DOHH2 (cell line): ENCODE data around the gene GIMAP1.

ENCODE experiments used
- H3F3A ChIP-seq: fragments of 200-600 bp; sonication (generic), shearing (Covaris generic); 2 replicates; pipeline ENCODE4 v1.6.0; 2016; ENCODE audit warnings: antibody characterized with exemption, mild to moderate bottlenecking; ENCODE audit not compliant: control insufficient read depth, insufficient read depth
- H3K27ac ChIP-seq: fragments of 200-600 bp; sonication (generic); 2 replicates; pipeline ENCODE4 v1.5.1; 2014; ENCODE audit warnings: low read depth, mild to moderate bottlenecking, low read length, moderate library complexity
- H3K27me3 ChIP-seq: fragments of 200-600 bp; sonication (generic); 2 replicates; pipeline ENCODE4 v1.6.1; 2014; ENCODE audit warnings: mild to moderate bottlenecking, low read length, mixed read lengths; ENCODE audit not compliant: control insufficient read depth
- H3K36me3 ChIP-seq: fragments of 200-600 bp; sonication (generic); 2 replicates; pipeline ENCODE4 v1.6.1; 2014; ENCODE audit warnings: mild to moderate bottlenecking, low read length, moderate library complexity, mixed read lengths; ENCODE audit not compliant: control insufficient read depth
- H3K4me1 ChIP-seq: fragments of 200-600 bp; sonication (generic); 2 replicates; pipeline ENCODE4 v1.6.1; 2014; ENCODE audit warnings: mild to moderate bottlenecking, low read length, mixed read lengths; ENCODE audit not compliant: control insufficient read depth
- H3K4me2 ChIP-seq: fragments of 200-600 bp; sonication (generic); 2 replicates; pipeline ENCODE4 v1.6.0; 2014; ENCODE audit warnings: mild to moderate bottlenecking, low read length, moderate library complexity
- H3K4me3 ChIP-seq: fragments of 200-600 bp; sonication (generic); 2 replicates; pipeline ENCODE4 v1.5.1; 2014; ENCODE audit warnings: mild to moderate bottlenecking, low read length, mixed read lengths
- H3K79me2 ChIP-seq: fragments of 200-600 bp; sonication (generic); 2 replicates; pipeline ENCODE4 v1.6.1; 2014; ENCODE audit warnings: mild to moderate bottlenecking, low read length, mixed read lengths; ENCODE audit not compliant: control insufficient read depth
- H3K9me2 ChIP-seq: fragments of 200-600 bp; sonication (generic); replicated peaks from 2 replicates; pipeline ENCODE4 v1.6.1; 2014; ENCODE audit warnings: mild to moderate bottlenecking, low read length, mixed read lengths; ENCODE audit not compliant: control insufficient read depth
- H3K9me3 ChIP-seq: fragments of 200-600 bp; sonication (generic); 2 replicates; pipeline ENCODE4 v1.6.1; 2014; ENCODE audit warnings: antibody characterized with exemption, low read length, mixed read lengths; ENCODE audit not compliant: control insufficient read depth, insufficient read depth
- H4K20me1 ChIP-seq: fragments of 200-600 bp; sonication (generic); 2 replicates; pipeline ENCODE4 v1.6.0; 2014; ENCODE audit warnings: low read depth, mild to moderate bottlenecking, antibody characterized with exemption, low read length, moderate library complexity; ENCODE audit not compliant: control insufficient read depth, insufficient read depth
- EZH2phosphoT487 ChIP-seq: fragments of 200-600 bp; sonication (generic); IDR thresholded peaks from 2 replicates; pipeline ENCODE4 v1.6.1; 2017; ENCODE audit warnings: borderline replicate concordance, mild to moderate bottlenecking, antibody characterized with exemption, low read length, moderate library complexity, mixed read lengths
- TF ChIP-seq, protein P1 (sequence below): fragments of 200-600 bp; sonication (generic); IDR thresholded peaks from one replicate; pipeline ENCODE4 v1.5.1; 2014; ENCODE audit warnings: antibody characterized with exemption, mild to moderate bottlenecking, low read depth, low read length; ENCODE audit not compliant: poor library complexity, severe bottlenecking

Gene GIMAP1

GRCh38 chr7:150715738-150716137 is 675 bp upstream of the GIMAP1 start:
- no peak overlapping the region for H3K4me3 ChIP-seq
- H3K27ac ChIP-seq: no peak overlapping the region
- no peaks in the 10 kb centered on the region for H4K20me1 ChIP-seq
- no peaks in the 10 kb centered on the region for H3K9me2 ChIP-seq
- H3K27me3 ChIP-seq: peaks cover 7% of the 10 kb centered on the region; the same call in 1 of the 2 replicates
- H3K36me3 ChIP-seq: no peaks in the 10 kb centered on the region
- no peaks in the 10 kb centered on the region for H3K9me3 ChIP-seq
- H3K79me2 ChIP-seq: no peaks in the 10 kb centered on the region
- H3F3A ChIP-seq: no peaks in the 10 kb centered on the region
- no peak overlapping the region for H3K4me2 ChIP-seq
- H3K4me1 ChIP-seq: no peaks in the 10 kb centered on the region
- no peak for TF ChIP-seq EZH2phosphoT487
- TF ChIP-seq, protein P1, sequence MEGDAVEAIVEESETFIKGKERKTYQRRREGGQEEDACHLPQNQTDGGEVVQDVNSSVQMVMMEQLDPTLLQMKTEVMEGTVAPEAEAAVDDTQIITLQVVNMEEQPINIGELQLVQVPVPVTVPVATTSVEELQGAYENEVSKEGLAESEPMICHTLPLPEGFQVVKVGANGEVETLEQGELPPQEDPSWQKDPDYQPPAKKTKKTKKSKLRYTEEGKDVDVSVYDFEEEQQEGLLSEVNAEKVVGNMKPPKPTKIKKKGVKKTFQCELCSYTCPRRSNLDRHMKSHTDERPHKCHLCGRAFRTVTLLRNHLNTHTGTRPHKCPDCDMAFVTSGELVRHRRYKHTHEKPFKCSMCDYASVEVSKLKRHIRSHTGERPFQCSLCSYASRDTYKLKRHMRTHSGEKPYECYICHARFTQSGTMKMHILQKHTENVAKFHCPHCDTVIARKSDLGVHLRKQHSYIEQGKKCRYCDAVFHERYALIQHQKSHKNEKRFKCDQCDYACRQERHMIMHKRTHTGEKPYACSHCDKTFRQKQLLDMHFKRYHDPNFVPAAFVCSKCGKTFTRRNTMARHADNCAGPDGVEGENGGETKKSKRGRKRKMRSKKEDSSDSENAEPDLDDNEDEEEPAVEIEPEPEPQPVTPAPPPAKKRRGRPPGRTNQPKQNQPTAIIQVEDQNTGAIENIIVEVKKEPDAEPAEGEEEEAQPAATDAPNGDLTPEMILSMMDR: no peak

DNA sequence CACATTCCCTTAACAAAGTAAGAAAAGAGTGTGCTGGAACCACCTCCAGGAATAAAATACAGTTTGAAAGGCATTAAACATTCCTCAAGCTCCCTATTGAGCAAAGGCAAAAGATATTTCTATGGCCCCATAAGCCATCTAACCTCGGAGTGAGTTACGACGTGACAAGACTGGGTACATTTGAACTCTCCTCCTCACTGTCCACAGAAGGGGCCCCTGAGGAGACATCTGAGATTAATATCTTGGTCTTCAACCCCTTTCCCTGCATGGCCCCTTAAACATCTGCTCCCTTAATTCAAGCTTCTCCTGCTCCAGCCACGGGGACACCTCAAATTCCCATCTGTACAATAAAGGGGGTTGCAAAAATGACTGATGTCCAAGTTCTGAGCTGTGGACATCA is 526 bp downstream of the GIMAP1 start:
- Histone ChIP-seq H3K9me2 (no peaks in the 10 kb centered on the region), H3K9me3 (no peaks in the 10 kb centered on the region), H4K20me1 (no peaks in the 10 kb centered on the region), H3K27me3 (peaks cover 7% of the 10 kb centered on the region; the same call in 1 of the 2 replicates), H3K4me3 (no peak overlapping the region), H3K79me2 (no peaks in the 10 kb centered on the region), H3K27ac (no peak overlapping the region), H3K4me1 (no peaks in the 10 kb centered on the region), H3K4me2 (no peak overlapping the region), H3F3A (no peaks in the 10 kb centered on the region), H3K36me3 (no peaks in the 10 kb centered on the region)
- TF ChIP-seq EZH2phosphoT487: no peak
- TF ChIP-seq, protein P1: no peak

- no peaks in the 10 kb centered on the region for H4K20me1 ChIP-seq
- H3K27ac ChIP-seq: no peak overlapping the region
- no peak overlapping the region for H3K4me2 ChIP-seq
- no peak overlapping the region for H3K4me3 ChIP-seq
- no peaks in the 10 kb centered on the region for H3F3A ChIP-seq
- no peak for TF ChIP-seq EZH2phosphoT487
- TF ChIP-seq, protein P1: no peak
- no peaks in the 10 kb centered on the region for H3K9me3 ChIP-seq
- H3K4me1 ChIP-seq: no peaks in the 10 kb centered on the region
- H3K79me2 ChIP-seq: no peaks in the 10 kb centered on the region
- H3K9me2 ChIP-seq: no peaks in the 10 kb centered on the region
- no peaks in the 10 kb centered on the region for H3K36me3 ChIP-seq
- peaks cover 7% of the 10 kb centered on the region; the same call in 1 of the 2 replicates for H3K27me3 ChIP-seq
Observed at GRCh38 chr7:150717814-150718420, 1.5 kb downstream of the GIMAP1 start.
